Neural progenitor cell (in vitro differentiated cells): ENCODE measurements around the gene TATDN2. TPM values are rescaled to one million over a fixed set of nuclear protein-coding genes. Genes with fewer than 3 reads are reported as not detected.
A peak's percentile ranks its signal among the peaks of the same experiment; 100 is the strongest.

Source experiments
- DNase-seq: peaks from one replicate; pipeline ENCODE4 v3.0.0-alpha.2; 2016; ENCODE audit warnings: low spot score
- H2AFZ ChIP-seq: fragments of 200-600 bp; sonication (generic); replicated peaks from 2 replicates; pipeline ENCODE4 v1.6.1; 2016; ENCODE audit warnings: antibody characterized with exemption
- H3F3A ChIP-seq: fragments of 200-600 bp; sonication (generic); 2 replicates; pipeline ENCODE4 v1.6.1; 2016; ENCODE audit warnings: antibody characterized with exemption, low read depth
- H3K27ac ChIP-seq: fragments of 200-600 bp; sonication (generic); 2 replicates; pipeline ENCODE4 v1.5.1; 2016; ENCODE audit warnings: mild to moderate bottlenecking
- H3K27me3 ChIP-seq: fragments of 200-600 bp; sonication (generic); 2 replicates; pipeline ENCODE4 v1.6.1; 2016; ENCODE audit warnings: mild to moderate bottlenecking, moderate library complexity
- H3K36me3 ChIP-seq: fragments of 200-600 bp; sonication (generic); 2 replicates; pipeline ENCODE4 v1.5.1; 2016
- H3K4me1 ChIP-seq: fragments of 200-600 bp; sonication (generic); 2 replicates; pipeline ENCODE4 v1.6.1; 2016; ENCODE audit warnings: mixed run types
- H3K4me2 ChIP-seq: fragments of 200-600 bp; sonication (generic); 2 replicates; pipeline ENCODE4 v1.6.1; 2016
- H3K4me3 ChIP-seq: fragments of 200-600 bp; sonication (generic); 2 replicates; pipeline ENCODE4 v1.5.1; 2016
- H3K79me2 ChIP-seq: fragments of 200-600 bp; sonication (generic); 2 replicates; pipeline ENCODE4 v1.6.1; 2016; ENCODE audit warnings: low read depth
- H3K9ac ChIP-seq: fragments of 200-600 bp; sonication (generic); 2 replicates; pipeline ENCODE4 v1.6.1; 2016
- H3K9me3 ChIP-seq: fragments of 200-600 bp; sonication (generic); 2 replicates; pipeline ENCODE4 v1.5.1; 2016; ENCODE audit warnings: low read depth
- H4K20me1 ChIP-seq: fragments of 200-600 bp; sonication (generic); 2 replicates; pipeline ENCODE4 v1.6.1; 2016; ENCODE audit warnings: low read depth
- H3K27ac Mint-ChIP-seq: 3 replicates; pipeline ENCODE4 v1.8.0; 2021; ENCODE audit warnings: mixed read lengths
- H3K27me3 Mint-ChIP-seq: 2 replicates; pipeline ENCODE4 v1.8.0; 2022; ENCODE audit warnings: low read depth, mild to moderate bottlenecking, inconsistent platforms, moderate library complexity, mixed read lengths; ENCODE audit not compliant: insufficient read depth
- H3K36me3 Mint-ChIP-seq: 3 replicates; pipeline ENCODE4 v1.8.0; 2021; ENCODE audit warnings: mixed read lengths
- H3K4me1 Mint-ChIP-seq: 3 replicates; pipeline ENCODE4 v1.8.0; 2021; ENCODE audit warnings: mixed read lengths
- H3K4me3 Mint-ChIP-seq: 3 replicates; pipeline ENCODE4 v1.8.0; 2021; ENCODE audit warnings: mild to moderate bottlenecking, moderate library complexity, mixed read lengths
- H3K9me3 Mint-ChIP-seq: 3 replicates; pipeline ENCODE4 v1.8.0; 2020; ENCODE audit warnings: mixed read lengths
- EZH2 ChIP-seq: fragments of 200-600 bp; sonication (generic); IDR thresholded peaks from 2 replicates; pipeline ENCODE4 v1.6.1; 2017; ENCODE audit warnings: antibody characterized with exemption, mild to moderate bottlenecking, moderate library complexity
- EZH2phosphoT487 ChIP-seq: fragments of 200-600 bp; sonication (generic); IDR thresholded peaks from 2 replicates; pipeline ENCODE4 v1.6.1; 2017; ENCODE audit warnings: antibody characterized with exemption
- total RNA-seq: library from RNA; depleted of rRNA; stranded (reverse); fragments of >200 nt; gene quantifications from 2 replicates; pipeline ENCODE4 v1.2.3, GENCODE V29; 2015; ENCODE audit warnings: low replicate concordance
- TF ChIP-seq, protein P1 (sequence below): fragments of 200-600 bp; sonication (generic); IDR thresholded peaks from 2 replicates; pipeline ENCODE4 v1.5.1; 2017; ENCODE audit warnings: antibody characterized with exemption, mild to moderate bottlenecking

TATDN2 gene
- total RNA-seq, 1 donor from 2014 or later: 11.7 TPM

GRCh38 chr3:10279384-10280176 is 31.3 kb downstream of the TATDN2 start:
- Histone ChIP-seq H3K79me2 (peaks cover 6% of the 10 kb centered on the region), H3K4me2 (no peak overlapping the region), H3F3A (no peaks in the 10 kb centered on the region), H3K9me3 (no peaks in the 10 kb centered on the region), H4K20me1 (peaks cover 6% of the 10 kb centered on the region), H3K4me3 (no peak overlapping the region), H3K9ac (no peak overlapping the region), H2AFZ (no peak overlapping the region), H3K27me3 (no peaks in the 10 kb centered on the region), H3K36me3 (no peaks in the 10 kb centered on the region), H3K4me1 (no peaks in the 10 kb centered on the region), H3K27ac (no peak overlapping the region)
- no peaks in the 10 kb centered on the region for H3K27me3 Mint-ChIP-seq
- H3K4me1 Mint-ChIP-seq: peaks cover 2% of the 10 kb centered on the region
- peaks cover 12% of the 10 kb centered on the region for H3K36me3 Mint-ChIP-seq
- H3K27ac Mint-ChIP-seq: no peak overlapping the region
- DNase-seq: no peak
- TF ChIP-seq EZH2 (no peak), EZH2phosphoT487 (no peak)
- TF ChIP-seq, protein P1, sequence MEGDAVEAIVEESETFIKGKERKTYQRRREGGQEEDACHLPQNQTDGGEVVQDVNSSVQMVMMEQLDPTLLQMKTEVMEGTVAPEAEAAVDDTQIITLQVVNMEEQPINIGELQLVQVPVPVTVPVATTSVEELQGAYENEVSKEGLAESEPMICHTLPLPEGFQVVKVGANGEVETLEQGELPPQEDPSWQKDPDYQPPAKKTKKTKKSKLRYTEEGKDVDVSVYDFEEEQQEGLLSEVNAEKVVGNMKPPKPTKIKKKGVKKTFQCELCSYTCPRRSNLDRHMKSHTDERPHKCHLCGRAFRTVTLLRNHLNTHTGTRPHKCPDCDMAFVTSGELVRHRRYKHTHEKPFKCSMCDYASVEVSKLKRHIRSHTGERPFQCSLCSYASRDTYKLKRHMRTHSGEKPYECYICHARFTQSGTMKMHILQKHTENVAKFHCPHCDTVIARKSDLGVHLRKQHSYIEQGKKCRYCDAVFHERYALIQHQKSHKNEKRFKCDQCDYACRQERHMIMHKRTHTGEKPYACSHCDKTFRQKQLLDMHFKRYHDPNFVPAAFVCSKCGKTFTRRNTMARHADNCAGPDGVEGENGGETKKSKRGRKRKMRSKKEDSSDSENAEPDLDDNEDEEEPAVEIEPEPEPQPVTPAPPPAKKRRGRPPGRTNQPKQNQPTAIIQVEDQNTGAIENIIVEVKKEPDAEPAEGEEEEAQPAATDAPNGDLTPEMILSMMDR: no peak
- no peaks in the 10 kb centered on the region for H3K9me3 Mint-ChIP-seq
- H3K4me3 Mint-ChIP-seq: no peak overlapping the region

DNA sequence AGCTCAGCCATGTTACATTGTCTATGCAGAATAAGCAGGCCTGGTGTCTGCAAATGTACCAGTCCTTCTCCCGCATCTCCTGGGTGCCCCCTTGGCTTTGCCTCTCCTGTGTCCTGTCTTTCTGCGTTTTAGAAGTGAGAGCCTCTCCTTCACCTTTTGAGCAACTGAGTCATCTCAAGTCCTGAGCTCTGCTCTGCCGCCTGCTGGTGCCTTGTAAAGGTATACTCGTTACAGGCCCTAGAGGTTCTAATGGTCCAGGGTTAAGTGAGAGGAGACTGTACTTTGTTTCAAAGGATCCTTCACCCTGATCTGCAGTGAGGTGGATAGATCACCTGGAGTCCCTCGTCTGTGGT is 31.9 kb downstream of the TATDN2 start:
- Histone ChIP-seq H3K27ac (no peak overlapping the region), H3K4me2 (no peak overlapping the region), H3K27me3 (no peaks in the 10 kb centered on the region), H3K9me3 (no peaks in the 10 kb centered on the region), H3K4me1 (peaks cover 3% of the 10 kb centered on the region), H2AFZ (no peak overlapping the region), H3K36me3 (no peaks in the 10 kb centered on the region), H3K9ac (no peak overlapping the region), H3F3A (no peaks in the 10 kb centered on the region), H3K4me3 (no peak overlapping the region), H4K20me1 (peaks cover 5% of the 10 kb centered on the region), H3K79me2 (peaks cover 2% of the 10 kb centered on the region)
- no peak overlapping the region for H3K4me3 Mint-ChIP-seq
- TF ChIP-seq, protein P1: peak; percentile 26
- TF ChIP-seq EZH2phosphoT487: no peak
- DNase-seq: no peak
- H3K9me3 Mint-ChIP-seq: no peaks in the 10 kb centered on the region
- peaks cover 2% of the 10 kb centered on the region for H3K27me3 Mint-ChIP-seq
- no peak overlapping the region for H3K27ac Mint-ChIP-seq
- H3K4me1 Mint-ChIP-seq: peaks cover 7% of the 10 kb centered on the region
- H3K36me3 Mint-ChIP-seq: peaks cover 12% of the 10 kb centered on the region

DNA sequence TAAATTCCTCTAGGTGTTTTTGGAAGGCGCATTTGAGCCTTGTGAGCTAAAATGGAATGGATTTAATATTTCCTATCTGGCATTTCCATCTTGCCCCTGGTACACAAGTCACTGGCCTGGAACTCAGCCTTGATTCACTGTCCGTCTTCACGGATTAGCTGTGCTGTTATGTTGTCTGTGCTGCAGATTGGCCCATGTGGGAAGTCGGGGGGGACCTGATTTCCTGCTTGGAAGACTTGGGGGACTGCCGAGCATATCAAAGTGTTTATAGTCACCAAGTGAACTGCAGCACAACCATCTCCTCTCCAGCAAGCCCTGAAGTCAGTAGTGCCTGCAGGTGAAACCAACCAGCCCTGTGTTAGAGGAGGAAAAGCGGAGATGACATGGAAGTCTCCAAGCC is 32.3 kb downstream of the TATDN2 start:
- H3K79me2 ChIP-seq: no peaks in the 10 kb centered on the region
- H3K4me3 ChIP-seq: no peak overlapping the region
- H3K27ac ChIP-seq: no peak overlapping the region
- H3K27me3 Mint-ChIP-seq: peaks cover 2% of the 10 kb centered on the region
- H3K9ac ChIP-seq: no peak overlapping the region
- H2AFZ ChIP-seq: no peak overlapping the region
- no peak for DNase-seq
- no peak for TF ChIP-seq EZH2
- TF ChIP-seq, protein P1: no peak
- TF ChIP-seq EZH2phosphoT487: no peak
- no peaks in the 10 kb centered on the region for H3K9me3 Mint-ChIP-seq
- H3K4me1 Mint-ChIP-seq: peaks cover 10% of the 10 kb centered on the region
- H3K27ac Mint-ChIP-seq: no peak overlapping the region
- peaks cover 12% of the 10 kb centered on the region for H3K36me3 Mint-ChIP-seq
- H3K4me1 ChIP-seq: peaks cover 7% of the 10 kb centered on the region
- no peaks in the 10 kb centered on the region for H3F3A ChIP-seq
- no peaks in the 10 kb centered on the region for H3K9me3 ChIP-seq
- no peak overlapping the region for H3K4me2 ChIP-seq
- peaks cover 2% of the 10 kb centered on the region for H4K20me1 ChIP-seq
- H3K36me3 ChIP-seq: no peaks in the 10 kb centered on the region
- H3K4me3 Mint-ChIP-seq: no peak overlapping the region
- H3K27me3 ChIP-seq: no peaks in the 10 kb centered on the region
